Ishikawa (cell line): ENCODE data around the gene CDH16.

Experiments
- CREB1 ChIP-seq: IDR thresholded peaks from 2 replicates; pipeline ENCODE4 v1.6.1; 2012; ENCODE audit warnings: low read depth
- MAX ChIP-seq: IDR thresholded peaks from 2 replicates; pipeline ENCODE4 v1.6.1; 2012
- RAD21 ChIP-seq: IDR thresholded peaks from 2 replicates; pipeline ENCODE4 v1.6.1; 2012; ENCODE audit warnings: low read depth
- REST ChIP-seq: IDR thresholded peaks from 2 replicates; pipeline ENCODE4 v1.6.1; 2012; ENCODE audit warnings: low read depth, mild to moderate bottlenecking
- USF1 ChIP-seq: IDR thresholded peaks from 2 replicates; pipeline ENCODE4 v1.6.1; 2012
- YY1 ChIP-seq: IDR thresholded peaks from 2 replicates; pipeline ENCODE4 v1.6.1; 2012; ENCODE audit warnings: low read depth
- ZBTB7A ChIP-seq: IDR thresholded peaks from 2 replicates; pipeline ENCODE4 v1.6.1; 2012; ENCODE audit warnings: low read depth

GRCh38 chr16:66934138-66934838 lies 15.6 kb upstream of the CDH16 start, which contains the start of gene CIAO2B:
- TF ChIP-seq REST (no peak), YY1 (peak; percentile 42; the same call in 1 of the 2 replicates), CREB1 (no peak; the same call in 1 of the 2 replicates), USF1 (no peak), RAD21 (no peak), MAX (peak; percentile 83), ZBTB7A (no peak)
